Stimulated activated CD8-positive, alpha-beta memory T cell treated with anti-CD3 and anti-CD28 coated beads, Interleukin-12 subunit alpha, Interleukin-12 subunit beta, amount 100 ng/mL, for 24 hours (primary cell): Measurements from ENCODE around the gene PKD2.

Experiments
- DNase-seq: peaks from one replicate; pipeline ENCODE4 v3.0.0-alpha.2; 2020; ENCODE audit errors: extremely low read depth

Gene PKD2

GRCh38 chr4:88007304-88008121 lies at the start of gene PKD2:
TSS of gene PKD2 (plus strand) at chr4:88007635. CDS start at chr4:88007734, 99 bp downstream.
- peak; percentile 51 for DNase-seq

- no peak for DNase-seq
Measured at GRCh38 chr4:87961993-87962392, 45.4 kb upstream of the PKD2 start.

GRCh38 chr4:87962398-87963146 lies 44.9 kb upstream of the PKD2 start:
- DNase-seq, result no peak

GRCh38 chr4:87965501-87965975 lies 41.9 kb upstream of the PKD2 start:
- DNase-seq, result no peak

GRCh38 chr4:87966095-87966496 lies 41.3 kb upstream of the PKD2 start:
- no peak for DNase-seq

GRCh38 chr4:87967193-87967592 lies 40.2 kb upstream of the PKD2 start:
- DNase-seq, result no peak

- no peak for DNase-seq
Measured at GRCh38 chr4:87970121-87970520, 37.3 kb upstream of the PKD2 start.

GRCh38 chr4:87971866-87972265 lies 35.6 kb upstream of the PKD2 start:
- no peak for DNase-seq

- DNase-seq, result no peak
Measured at GRCh38 chr4:87973283-87974169, 33.9 kb upstream of the PKD2 start.

- DNase-seq, result no peak
Measured at GRCh38 chr4:87974856-87975462, 32.5 kb upstream of the PKD2 start.

GRCh38 chr4:87975466-87975865 lies 32.0 kb upstream of the PKD2 start, which contains the start of gene SPP1:
TSS of gene SPP1 (plus strand) at chr4:87975714. CDS start at chr4:87976896, 1,182 bp downstream.
- DNase-seq, result no peak

GRCh38 chr4:87977521-87978278 lies 29.7 kb upstream of the PKD2 start:
- no peak for DNase-seq

- no peak for DNase-seq
Measured at GRCh38 chr4:87978681-87979080, 28.8 kb upstream of the PKD2 start.

GRCh38 chr4:87979810-87980209 lies 27.6 kb upstream of the PKD2 start:
- DNase-seq, result no peak

GRCh38 chr4:87981486-87981885 lies 25.9 kb upstream of the PKD2 start:
- DNase-seq, result no peak

- DNase-seq, result no peak
Measured at GRCh38 chr4:87982036-87982435, 25.4 kb upstream of the PKD2 start.

GRCh38 chr4:87982446-87983010 lies 24.9 kb upstream of the PKD2 start:
- no peak for DNase-seq

- no peak for DNase-seq
Measured at GRCh38 chr4:87983996-87984395, 23.4 kb upstream of the PKD2 start.

- DNase-seq, result no peak
Measured at GRCh38 chr4:87985097-87985886, 22.1 kb upstream of the PKD2 start.

GRCh38 chr4:87985887-87986200 lies 21.6 kb upstream of the PKD2 start:
- no peak for DNase-seq
